GM21737 (cell line): Measurements from ENCODE around the gene LRRIQ1.
"Not testable (repeated sequence)": the region's sequence is repeated elsewhere in the genome, so short reads cannot be mapped to it uniquely, and the experiment has no call there.

Experiments
- ATAC-seq: cut with Tn5 transposase; IDR thresholded peaks from one replicate; pipeline ENCODE4 v1.9.1; 2021; ENCODE audit warnings: mild to moderate bottlenecking, moderate library complexity; ENCODE audit not compliant: unreplicated experiment

Gene LRRIQ1

GRCh38 chr12:85183855-85184254 is 147.7 kb downstream of the LRRIQ1 start:
- ATAC-seq: no peak

- ATAC-seq: no peak
These were observed 150.1 kb downstream of the LRRIQ1 start for GRCh38 chr12:85186236-85186635.

GRCh38 chr12:85188619-85189018 is 152.5 kb downstream of the LRRIQ1 start:
- ATAC-seq: no peak

- ATAC-seq: no peak
These were observed 154.6 kb downstream of the LRRIQ1 start for GRCh38 chr12:85190728-85191127.

- ATAC-seq: not testable (repeated sequence)
These were observed 167.7 kb downstream of the LRRIQ1 start for GRCh38 chr12:85203809-85204208.

GRCh38 chr12:85206543-85206942 is 170.4 kb downstream of the LRRIQ1 start:
- no peak for ATAC-seq

GRCh38 chr12:85224339-85224738 is 188.2 kb downstream of the LRRIQ1 start:
- ATAC-seq: not testable (repeated sequence)

GRCh38 chr12:85225501-85225900 is 189.3 kb downstream of the LRRIQ1 start:
- ATAC-seq: no peak

GRCh38 chr12:85237327-85237726 is 201.2 kb downstream of the LRRIQ1 start:
- ATAC-seq: no peak

GRCh38 chr12:85244561-85244960 is 208.4 kb downstream of the LRRIQ1 start:
- ATAC-seq: no peak

GRCh38 chr12:85253853-85254252 is 217.7 kb downstream of the LRRIQ1 start:
- no peak for ATAC-seq

GRCh38 chr12:85257671-85258070 is 221.5 kb downstream of the LRRIQ1 start:
- ATAC-seq: no peak

GRCh38 chr12:85260447-85260846 is 224.3 kb downstream of the LRRIQ1 start:
- ATAC-seq: no peak

GRCh38 chr12:85260896-85261295 is 224.7 kb downstream of the LRRIQ1 start:
- no peak for ATAC-seq

- ATAC-seq: no peak
These were observed 230.2 kb downstream of the LRRIQ1 start for GRCh38 chr12:85266356-85266755.

- ATAC-seq: no peak
These were observed 237.5 kb downstream of the LRRIQ1 start for GRCh38 chr12:85273381-85274314.

GRCh38 chr12:85274315-85274651 is 238.1 kb downstream of the LRRIQ1 start:
- ATAC-seq: no peak

GRCh38 chr12:85275374-85275773 is 239.2 kb downstream of the LRRIQ1 start:
- ATAC-seq: no peak

- no peak for ATAC-seq
These were observed 241.0 kb downstream of the LRRIQ1 start for GRCh38 chr12:85277191-85277590.

GRCh38 chr12:85277900-85278597 is 241.9 kb downstream of the LRRIQ1 start:
- ATAC-seq: no peak

- ATAC-seq: no peak
These were observed 242.7 kb downstream of the LRRIQ1 start for GRCh38 chr12:85278598-85279448.
